Measurements from ENCODE around the gene TAF11L10.
"Not testable (repeated sequence)": the region's sequence is repeated elsewhere in the genome, so short reads cannot be mapped to it uniquely, and the experiment has no call there.

TAF11L10 gene

DNA sequence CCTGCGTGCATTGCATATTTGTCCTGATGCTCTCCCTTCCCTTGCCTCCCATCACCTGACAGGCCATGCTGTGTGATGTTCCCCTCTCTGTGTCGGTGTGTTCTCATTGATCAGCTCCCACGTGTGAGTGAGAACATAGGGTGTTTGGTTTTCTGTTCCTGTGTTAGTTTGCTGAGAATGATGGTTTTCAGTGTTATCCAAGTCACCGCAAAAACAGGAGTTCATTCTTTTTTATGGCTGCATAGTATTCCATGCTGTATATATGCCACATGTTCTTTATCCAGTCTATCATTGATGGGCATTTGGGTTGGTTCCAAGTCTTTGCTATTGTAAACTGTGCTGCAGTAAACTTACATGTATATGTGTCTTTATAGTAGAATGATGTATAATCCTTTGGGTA is 9.8 kb upstream of the TAF11L10 start:
- H2BK12ac ChIP-seq (ENCODE audit: low read length); H2AK5ac ChIP-seq (ENCODE audit: low read length); H4K12ac ChIP-seq (ENCODE audit: low read depth, low read length); H4K8ac ChIP-seq (ENCODE audit: low read depth, low read length); H3K4me2 ChIP-seq (ENCODE audit: low read length); H3K79me1 ChIP-seq (ENCODE audit: low read length); H3K14ac ChIP-seq (ENCODE audit: low read length); H3K27ac ChIP-seq (ENCODE audit: low read depth, low read length); H3K18ac ChIP-seq (ENCODE audit: low read length); H3K9ac ChIP-seq (ENCODE audit: low read length); H2BK5ac ChIP-seq (ENCODE audit: low read depth, low read length, poor library complexity); DNase-seq; H3K4ac ChIP-seq (ENCODE audit: low read depth, low read length); H2AFZ ChIP-seq (ENCODE audit: insufficient read depth, low read length, poor library complexity); H3K9me3 ChIP-seq (ENCODE audit: insufficient read depth, low read depth, low read length); H4K91ac ChIP-seq (ENCODE audit: low read depth, low read length); H3K27me3 ChIP-seq (ENCODE audit: insufficient read depth, low read length); H3K4me3 ChIP-seq (ENCODE audit: low read depth, low read length); H2BK120ac ChIP-seq (ENCODE audit: insufficient read depth, low read length, poor library complexity); H3K36me3 ChIP-seq (ENCODE audit: control insufficient read depth in 1 of 2, insufficient read depth in 2 of 2, low read length in 2 of 2); H3K23ac ChIP-seq (ENCODE audit: low read length); H3K79me2 ChIP-seq (ENCODE audit: control insufficient read depth, insufficient read depth, low read length, poor library complexity); H3K4me1 ChIP-seq (ENCODE audit: control insufficient read depth in 1 of 2, insufficient read depth in 2 of 2, low read length in 2 of 2): not testable (repeated sequence)
- WGBS (ENCODE audit: extremely low coverage, insufficient coverage, insufficient read length): no CpG with 5 or more reads among the region's 4 CpGs

- no peak overlapping the region for H2BK120ac ChIP-seq (ENCODE audit: insufficient read depth, low read length, poor library complexity)
- H2AFZ ChIP-seq (ENCODE audit: insufficient read depth, low read length, poor library complexity): no peak overlapping the region
- H3K4me3 ChIP-seq (ENCODE audit: low read depth, low read length): no peak overlapping the region
- H2BK12ac ChIP-seq (ENCODE audit: low read length): no peak overlapping the region
- no peaks in the 10 kb centered on the region for H3K79me1 ChIP-seq (ENCODE audit: low read length)
- H3K23ac ChIP-seq (ENCODE audit: low read length): no peak overlapping the region
- no peak overlapping the region for H3K4me2 ChIP-seq (ENCODE audit: low read length)
- no peak overlapping the region for H3K18ac ChIP-seq (ENCODE audit: low read length)
- WGBS (ENCODE audit: extremely low coverage, insufficient coverage, insufficient read length): no CpG with 5 or more reads among the region's 14 CpGs
- no peak overlapping the region for H3K14ac ChIP-seq (ENCODE audit: low read length)
- no peak overlapping the region for H2AK5ac ChIP-seq (ENCODE audit: low read length)
- H3K27ac ChIP-seq (ENCODE audit: low read depth, low read length): no peak overlapping the region
- H2BK5ac ChIP-seq (ENCODE audit: low read depth, low read length, poor library complexity): no peak overlapping the region
- H3K36me3 ChIP-seq (ENCODE audit: control insufficient read depth in 1 of 2, insufficient read depth in 2 of 2, low read length in 2 of 2): no peaks in the 10 kb centered on the region
- no peak overlapping the region for H3K9ac ChIP-seq (ENCODE audit: low read length)
- H4K91ac ChIP-seq (ENCODE audit: low read depth, low read length): no peak overlapping the region
- DNase-seq: no peak
- no peak overlapping the region for H3K4ac ChIP-seq (ENCODE audit: low read depth, low read length)
- no peaks in the 10 kb centered on the region for H3K79me2 ChIP-seq (ENCODE audit: control insufficient read depth, insufficient read depth, low read length, poor library complexity)
- H3K9me3 ChIP-seq (ENCODE audit: insufficient read depth, low read depth, low read length): peaks cover 2% of the 10 kb centered on the region
- H4K12ac ChIP-seq (ENCODE audit: low read depth, low read length): no peak overlapping the region
- H3K4me1 ChIP-seq (ENCODE audit: control insufficient read depth in 1 of 2, insufficient read depth in 2 of 2, low read length in 2 of 2): no peaks in the 10 kb centered on the region
- H3K27me3 ChIP-seq (ENCODE audit: insufficient read depth, low read length): no peaks in the 10 kb centered on the region
- H4K8ac ChIP-seq (ENCODE audit: low read depth, low read length): no peak overlapping the region
Observed at GRCh38 chr5:17604951-17605350, 7.3 kb upstream of the TAF11L10 start.

GRCh38 chr5:17603880-17604279 is 6.3 kb upstream of the TAF11L10 start, which contains the start of gene TAF11L11:
Gene TAF11L11, plus strand, starts transcription at chr5:17604183.
- no CpG with 5 or more reads among the region's 6 CpGs for WGBS (ENCODE audit: extremely low coverage, insufficient coverage, insufficient read length)
- not testable (repeated sequence) for H3K9me3 ChIP-seq (ENCODE audit: insufficient read depth, low read depth, low read length); H2BK5ac ChIP-seq (ENCODE audit: low read depth, low read length, poor library complexity); H4K8ac ChIP-seq (ENCODE audit: low read depth, low read length); H2BK12ac ChIP-seq (ENCODE audit: low read length); H2BK120ac ChIP-seq (ENCODE audit: insufficient read depth, low read length, poor library complexity); H3K79me1 ChIP-seq (ENCODE audit: low read length); H2AFZ ChIP-seq (ENCODE audit: insufficient read depth, low read length, poor library complexity); H3K4me3 ChIP-seq (ENCODE audit: low read depth, low read length); H3K14ac ChIP-seq (ENCODE audit: low read length); H3K4ac ChIP-seq (ENCODE audit: low read depth, low read length); H3K36me3 ChIP-seq (ENCODE audit: control insufficient read depth in 1 of 2, insufficient read depth in 2 of 2, low read length in 2 of 2); H2AK5ac ChIP-seq (ENCODE audit: low read length); H3K18ac ChIP-seq (ENCODE audit: low read length); H3K23ac ChIP-seq (ENCODE audit: low read length); H3K79me2 ChIP-seq (ENCODE audit: control insufficient read depth, insufficient read depth, low read length, poor library complexity); H3K4me1 ChIP-seq (ENCODE audit: control insufficient read depth in 1 of 2, insufficient read depth in 2 of 2, low read length in 2 of 2); DNase-seq; H3K4me2 ChIP-seq (ENCODE audit: low read length); H3K9ac ChIP-seq (ENCODE audit: low read length); H3K27me3 ChIP-seq (ENCODE audit: insufficient read depth, low read length); H3K27ac ChIP-seq (ENCODE audit: low read depth, low read length); H4K91ac ChIP-seq (ENCODE audit: low read depth, low read length); H4K12ac ChIP-seq (ENCODE audit: low read depth, low read length)

DNA sequence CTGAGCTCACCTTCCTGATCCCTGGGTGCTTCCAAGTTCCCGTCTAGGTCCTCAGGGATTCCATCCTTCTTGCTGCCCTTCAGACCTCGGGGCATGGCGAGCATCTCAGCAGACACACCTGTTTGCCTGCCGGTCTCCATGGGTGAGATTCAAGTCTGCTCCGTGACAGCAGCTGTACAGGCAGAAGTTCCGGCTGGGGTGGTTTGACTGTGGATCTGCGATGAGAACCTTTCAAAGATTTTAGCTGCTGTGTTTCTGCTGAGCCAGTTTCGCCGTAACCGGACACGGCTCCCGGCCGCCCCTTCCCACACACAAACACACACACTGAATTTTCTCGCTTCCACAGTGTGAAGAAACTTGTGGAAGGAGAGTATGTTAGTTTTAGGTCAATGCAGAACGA is 3.4 kb downstream of the TAF11L10 start, which contains the start of gene TAF11L9:
Gene TAF11L9 (minus strand): TSS at position 140 of the 400 bp plus-strand sequence.
- not testable (repeated sequence) for H3K9me3 ChIP-seq (ENCODE audit: insufficient read depth, low read depth, low read length); H3K36me3 ChIP-seq (ENCODE audit: control insufficient read depth in 1 of 2, insufficient read depth in 2 of 2, low read length in 2 of 2); H2BK12ac ChIP-seq (ENCODE audit: low read length); H4K8ac ChIP-seq (ENCODE audit: low read depth, low read length); H4K12ac ChIP-seq (ENCODE audit: low read depth, low read length); H3K79me2 ChIP-seq (ENCODE audit: control insufficient read depth, insufficient read depth, low read length, poor library complexity); H3K79me1 ChIP-seq (ENCODE audit: low read length); H2BK5ac ChIP-seq (ENCODE audit: low read depth, low read length, poor library complexity); H2AFZ ChIP-seq (ENCODE audit: insufficient read depth, low read length, poor library complexity); DNase-seq; H3K4me2 ChIP-seq (ENCODE audit: low read length); H3K18ac ChIP-seq (ENCODE audit: low read length); H2BK120ac ChIP-seq (ENCODE audit: insufficient read depth, low read length, poor library complexity); H3K14ac ChIP-seq (ENCODE audit: low read length); H3K4me3 ChIP-seq (ENCODE audit: low read depth, low read length); H3K23ac ChIP-seq (ENCODE audit: low read length); H3K27ac ChIP-seq (ENCODE audit: low read depth, low read length); H3K4ac ChIP-seq (ENCODE audit: low read depth, low read length); H3K27me3 ChIP-seq (ENCODE audit: insufficient read depth, low read length); H2AK5ac ChIP-seq (ENCODE audit: low read length); H3K9ac ChIP-seq (ENCODE audit: low read length); H4K91ac ChIP-seq (ENCODE audit: low read depth, low read length); H3K4me1 ChIP-seq (ENCODE audit: control insufficient read depth in 1 of 2, insufficient read depth in 2 of 2, low read length in 2 of 2)
- WGBS (ENCODE audit: extremely low coverage, insufficient coverage, insufficient read length): no CpG with 5 or more reads among the region's 15 CpGs

All from trophoblast cell (in vitro differentiated cells and primary cell).